NCI-H187 (cell line): ENCODE measurements around the gene CCDC183.
"Not testable (repeated sequence)": the region's sequence is repeated elsewhere in the genome, so short reads cannot be mapped to it uniquely, and the experiment has no call there.

Experiments used
- DNase-seq, 2 experiments: peaks; one replicate each; lab custom pipeline; 2025; lab: John Stamatoyannopoulos, UW

The CCDC183 gene

DNA sequence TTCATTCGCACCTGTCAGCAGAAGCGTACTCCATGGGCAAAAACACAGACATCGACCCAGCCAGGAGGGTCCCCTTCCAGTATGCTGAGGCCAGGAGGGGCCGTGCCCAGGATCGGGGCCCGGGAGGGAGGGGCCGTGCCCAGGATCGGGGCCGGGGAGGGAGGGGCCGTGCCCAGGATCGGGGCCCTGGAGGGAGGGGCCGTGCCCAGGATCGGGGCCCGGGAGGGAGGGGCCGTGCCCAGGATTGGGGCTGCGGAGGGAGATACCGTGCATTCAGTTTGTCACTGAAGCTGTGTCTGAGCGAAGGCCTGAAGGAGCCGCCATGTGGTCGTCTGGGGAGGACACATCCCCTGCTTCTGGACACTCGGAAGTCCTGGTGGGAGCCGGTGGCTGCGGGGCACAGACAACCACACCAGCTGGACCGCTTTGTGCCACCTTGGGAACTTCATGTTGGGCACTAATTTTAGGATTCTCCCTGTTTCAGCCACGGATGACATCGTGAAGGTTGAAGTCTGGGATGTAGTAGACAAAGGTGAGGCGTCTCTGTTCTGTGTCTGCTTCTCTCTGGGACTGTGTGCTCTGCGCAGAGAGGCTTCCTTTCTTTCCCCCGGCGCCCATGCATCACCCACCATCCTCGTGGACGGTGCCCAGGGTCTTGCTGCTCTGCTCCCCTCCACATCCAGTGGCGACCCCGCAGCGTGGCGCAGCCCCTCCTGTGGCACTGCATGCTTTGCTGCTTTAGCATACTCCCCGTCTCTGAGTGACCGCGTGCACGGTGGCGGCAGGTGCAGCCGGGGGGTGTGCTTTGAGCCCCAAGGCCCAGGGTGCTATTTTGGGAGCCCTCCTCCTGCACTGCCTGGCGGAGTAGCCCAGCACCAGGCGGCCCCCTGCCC lies 29.4 kb downstream of the CCDC183 start:
- no peak for DNase-seq

GRCh38 chr9:136826188-136826541 lies 30.0 kb downstream of the CCDC183 start:
- DNase-seq: no peak

DNA sequence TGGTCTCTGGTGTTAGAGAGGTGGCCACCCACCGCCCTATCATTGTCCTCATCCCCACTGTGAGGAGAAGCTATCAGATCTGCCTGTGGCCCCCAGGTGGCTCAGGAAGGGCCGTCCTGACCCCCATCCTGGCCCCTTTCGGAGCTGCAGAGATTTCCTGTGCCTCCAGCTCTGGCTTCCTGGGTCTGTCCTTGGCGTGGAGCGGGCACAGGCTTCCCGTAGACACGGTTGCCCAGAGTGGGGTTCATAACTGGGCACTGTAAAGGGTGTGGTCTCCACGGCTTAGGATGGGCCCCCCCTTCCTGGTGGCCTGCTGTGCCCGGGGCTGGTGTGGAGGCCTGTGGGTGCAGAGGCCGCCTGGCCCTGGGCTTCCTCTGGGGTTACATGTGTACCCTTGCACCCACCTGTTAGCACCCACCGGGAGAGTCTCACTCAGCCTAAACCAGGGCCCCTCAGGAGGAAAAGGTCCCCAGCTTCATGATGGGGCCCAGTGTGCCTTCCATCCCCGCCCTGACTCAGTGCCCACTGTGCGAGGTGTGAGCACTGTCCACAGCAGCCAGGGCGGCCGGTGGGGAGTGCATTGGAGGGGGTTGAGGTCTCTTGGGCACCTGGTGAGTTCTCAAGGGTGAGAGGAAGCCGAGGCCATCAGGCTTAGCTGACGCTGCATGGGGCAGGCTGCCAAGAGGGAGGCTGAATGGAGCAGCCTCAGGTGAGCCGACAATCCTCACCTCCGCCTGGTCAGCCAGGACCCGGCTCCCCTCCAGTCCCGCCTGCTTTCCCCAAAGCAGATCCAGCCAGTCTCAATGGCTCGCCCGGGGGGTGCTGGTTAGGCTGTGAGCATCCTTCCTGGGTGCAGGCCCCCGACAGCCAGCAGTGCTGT lies 30.8 kb downstream of the CCDC183 start:
- DNase-seq: no peak

- DNase-seq: no peak
Observed at GRCh38 chr9:136827794-136828473, 31.8 kb downstream of the CCDC183 start.

GRCh38 chr9:136828474-136829140 lies 32.5 kb downstream of the CCDC183 start:
- DNase-seq: no peak

GRCh38 chr9:136829412-136829811 lies 33.3 kb downstream of the CCDC183 start:
- DNase-seq: no peak

GRCh38 chr9:136829981-136830885 lies 34.1 kb downstream of the CCDC183 start:
- no peak for DNase-seq

DNA sequence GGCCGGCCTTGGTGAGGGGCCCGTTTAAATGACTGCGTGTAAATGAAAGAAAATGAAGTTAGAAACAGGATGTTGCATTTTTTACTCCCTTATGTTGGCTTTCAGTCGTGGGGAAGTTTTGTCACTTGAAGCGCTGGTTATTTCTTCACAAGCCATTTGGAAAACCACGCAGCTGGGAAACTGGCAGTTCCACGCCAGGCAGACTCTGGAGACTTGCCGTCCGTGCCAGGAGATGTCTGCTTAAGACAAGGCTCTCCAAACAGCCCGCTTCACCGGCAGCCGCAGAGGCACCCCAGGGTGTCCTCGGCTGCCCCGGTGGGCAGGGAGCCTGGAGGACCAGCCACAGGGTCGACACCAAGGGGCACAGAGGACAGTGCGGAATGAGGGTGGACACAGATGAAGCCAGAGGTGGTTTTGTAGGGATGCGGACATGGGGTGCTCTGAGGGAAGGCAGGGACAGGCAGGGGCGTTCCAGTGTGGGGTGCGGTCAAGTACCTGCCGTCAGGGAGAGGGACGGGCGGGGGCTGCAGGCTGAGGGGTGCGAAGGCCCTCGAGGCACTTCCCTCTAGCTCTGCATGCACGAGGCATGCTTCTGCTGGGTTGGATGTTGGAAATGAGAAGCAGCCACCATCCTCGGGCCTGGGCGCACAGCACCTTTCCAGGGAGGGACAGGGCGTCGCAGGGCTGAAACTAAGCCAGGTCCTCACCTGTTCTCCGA lies 35.0 kb downstream of the CCDC183 start:
- DNase-seq: no peak

- DNase-seq: no peak
Observed at GRCh38 chr9:136831720-136832104, 35.6 kb downstream of the CCDC183 start.

DNA sequence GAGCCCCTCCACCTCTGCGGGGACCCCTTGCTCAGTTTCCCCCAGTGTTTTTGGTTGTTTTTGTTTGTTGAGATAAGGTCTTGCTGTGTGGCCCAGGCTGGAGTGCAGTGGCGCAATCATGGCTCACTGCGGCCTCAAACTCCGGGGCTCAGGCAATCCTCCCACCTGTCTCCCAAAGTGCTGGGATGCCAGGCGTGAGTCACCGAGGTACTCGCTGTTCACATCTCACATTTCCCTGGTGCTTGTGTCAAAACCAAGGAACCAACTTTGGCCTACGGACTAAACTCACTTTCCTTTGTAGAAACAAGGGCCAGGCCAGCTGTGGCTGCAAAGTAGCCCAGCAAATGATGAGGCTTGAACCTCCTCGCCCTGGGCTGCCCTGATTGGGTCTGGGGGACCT lies 36.4 kb downstream of the CCDC183 start:
- no peak for DNase-seq

- DNase-seq: not testable (repeated sequence)
Observed at GRCh38 chr9:136833381-136834048, 37.4 kb downstream of the CCDC183 start.

- no peak for DNase-seq
Observed at GRCh38 chr9:136835162-136835931, 39.2 kb downstream of the CCDC183 start.

DNA sequence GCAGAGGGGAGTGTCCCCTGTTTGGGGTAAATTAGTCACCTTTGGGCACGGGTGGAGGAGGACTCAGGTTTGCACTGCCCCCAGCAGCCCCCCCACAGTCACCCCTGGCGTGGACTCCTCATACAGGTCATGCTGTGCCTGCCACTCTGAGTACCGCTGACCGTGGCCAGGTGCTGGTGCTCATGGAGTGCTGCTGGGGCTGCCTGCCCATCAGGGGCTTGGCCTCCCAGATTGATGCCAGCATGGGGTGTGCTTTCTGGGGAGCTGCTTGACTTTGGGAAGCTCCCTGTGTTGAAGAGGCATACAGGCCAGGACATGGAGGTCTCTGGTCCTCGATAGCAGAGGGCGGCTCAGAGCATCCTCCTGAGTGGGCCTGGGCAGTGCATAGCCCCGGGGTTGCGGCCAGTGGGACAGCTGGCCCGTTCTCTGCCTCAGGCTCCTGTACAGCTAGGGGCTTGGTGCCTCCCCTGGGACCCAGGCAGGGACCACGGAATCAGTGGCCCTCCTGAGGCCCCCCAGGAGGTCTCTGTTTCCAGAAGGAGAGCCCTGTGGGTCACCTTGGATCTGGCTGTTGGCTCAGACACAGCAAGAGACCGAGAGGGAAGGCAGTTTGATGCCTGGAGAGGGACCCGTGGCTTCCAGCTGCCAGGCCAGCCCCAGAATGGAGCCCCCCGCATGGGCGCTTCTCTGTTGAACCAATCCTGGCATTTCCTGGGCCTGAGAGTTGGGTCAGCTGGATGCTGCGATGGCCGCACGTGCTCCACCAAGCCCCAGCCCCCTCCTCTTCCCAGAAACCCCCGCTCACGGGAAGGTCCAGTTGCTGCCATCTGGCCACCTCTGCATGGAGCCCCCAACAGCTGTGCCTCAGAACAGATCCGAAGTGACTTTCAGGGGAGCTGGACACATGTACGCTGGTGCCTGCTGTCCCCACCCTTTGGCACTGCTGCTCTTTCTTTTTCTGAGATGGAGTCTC lies 40.1 kb downstream of the CCDC183 start:
- no peak for DNase-seq

- DNase-seq: no peak
Observed at GRCh38 chr9:136837146-136837855, 41.2 kb downstream of the CCDC183 start.

DNA sequence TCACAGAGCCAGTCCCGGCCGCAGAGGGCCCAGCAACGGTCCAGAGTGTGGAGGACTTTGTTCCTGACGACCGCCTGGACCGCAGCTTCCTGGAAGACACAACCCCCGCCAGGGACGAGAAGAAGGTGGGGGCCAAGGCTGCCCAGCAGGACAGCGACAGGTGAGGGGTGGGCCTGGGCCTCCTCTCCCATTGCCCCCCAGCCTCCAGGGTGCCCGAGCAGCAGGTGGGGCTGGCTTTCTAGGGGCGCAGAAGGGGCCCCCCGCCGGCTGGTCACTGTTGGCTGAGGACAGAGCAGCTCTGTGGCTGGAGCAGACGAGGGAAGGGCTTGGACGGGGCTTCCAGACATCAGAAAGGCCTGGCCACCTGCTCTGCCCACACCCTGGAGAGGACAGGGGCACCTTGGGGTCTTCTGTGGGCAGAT lies 41.7 kb downstream of the CCDC183 start:
- DNase-seq: not testable (repeated sequence)

DNA sequence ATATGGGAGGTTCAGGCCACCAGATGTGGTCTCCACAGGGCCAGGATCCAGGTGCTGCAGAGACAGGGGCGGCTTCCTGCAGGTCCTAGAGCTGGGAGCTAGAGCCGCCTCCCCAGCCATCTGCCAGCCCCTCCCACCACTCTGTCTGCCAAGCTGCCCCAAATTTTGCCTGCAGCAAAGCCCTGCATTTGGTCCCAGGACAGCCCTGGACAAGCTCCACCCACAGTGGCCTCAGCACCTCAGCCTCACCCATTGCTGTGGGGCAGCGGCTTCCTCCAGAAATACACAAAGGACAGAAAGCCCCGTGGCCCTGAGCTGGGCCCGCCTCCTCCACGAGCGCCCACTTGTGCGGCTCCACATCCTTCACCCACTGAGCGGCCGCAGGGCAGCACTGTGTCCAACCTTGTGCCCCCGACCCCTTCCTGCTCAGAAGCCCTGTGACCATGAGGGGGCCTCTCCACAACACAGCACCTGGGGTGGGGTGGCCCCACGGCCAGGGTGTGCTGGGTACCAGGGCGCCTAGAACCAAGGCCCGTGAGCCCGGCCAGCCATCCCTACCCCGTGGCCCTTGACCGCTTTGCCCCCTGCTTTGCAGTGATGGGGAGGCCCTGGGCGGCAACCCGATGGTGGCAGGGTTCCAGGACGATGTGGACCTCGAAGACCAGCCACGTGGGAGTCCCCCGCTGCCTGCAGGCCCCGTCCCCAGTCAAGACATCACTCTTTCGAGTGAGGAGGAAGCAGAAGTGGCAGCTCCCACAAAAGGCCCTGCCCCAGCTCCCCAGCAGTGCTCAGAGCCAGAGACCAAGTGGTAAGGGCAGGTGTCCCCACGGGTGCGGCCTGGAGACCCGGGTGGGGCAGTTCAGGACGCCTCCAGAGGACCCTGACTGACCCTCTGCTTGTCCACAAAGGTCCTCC lies 42.4 kb downstream of the CCDC183 start:
- DNase-seq: no peak
